Mucosa of rectum (tissue), 2 donors: ENCODE results near the gene CREG2.

Source experiments
- H3K27ac ChIP-seq, 2 donors: one replicate each; pipeline ENCODE4 v1.7.0; 2013; ENCODE audit warnings: inconsistent platforms in 2 of 2, low read depth in 2 of 2, low read length in 2 of 2
- H3K27me3 ChIP-seq, 2 donors: one replicate each; pipeline ENCODE4 v1.7.0; 2013; ENCODE audit warnings: low read length in 2 of 2; ENCODE audit not compliant: control insufficient read depth in 2 of 2, insufficient read depth in 2 of 2
- H3K36me3 ChIP-seq, 2 donors: one replicate each; pipeline ENCODE4 v1.7.0; 2013; ENCODE audit warnings: low read length in 2 of 2; ENCODE audit not compliant: control insufficient read depth in 2 of 2, insufficient read depth in 2 of 2
- H3K4me1 ChIP-seq, 2 donors: one replicate each; pipeline ENCODE4 v1.7.0; 2013; ENCODE audit warnings: low read length in 2 of 2, mild to moderate bottlenecking in 1 of 2; ENCODE audit not compliant: control insufficient read depth in 2 of 2, insufficient read depth in 2 of 2
- H3K4me3 ChIP-seq, 2 donors: one replicate each; pipeline ENCODE4 v1.7.0; 2013; ENCODE audit warnings: low read length in 2 of 2
- H3K9ac ChIP-seq, 2 donors: one replicate each; pipeline ENCODE4 v1.7.0; 2013; ENCODE audit warnings: low read length in 2 of 2, low read depth in 1 of 2, mild to moderate bottlenecking in 1 of 2
- H3K9me3 ChIP-seq, 2 donors: one replicate each; pipeline ENCODE4 v1.7.0; 2013; ENCODE audit warnings: low read length in 2 of 2; ENCODE audit not compliant: control insufficient read depth in 2 of 2
- donor health status: healthy.
- donor health status: Normal muscosa, but diverticular disease.

Gene CREG2

DNA sequence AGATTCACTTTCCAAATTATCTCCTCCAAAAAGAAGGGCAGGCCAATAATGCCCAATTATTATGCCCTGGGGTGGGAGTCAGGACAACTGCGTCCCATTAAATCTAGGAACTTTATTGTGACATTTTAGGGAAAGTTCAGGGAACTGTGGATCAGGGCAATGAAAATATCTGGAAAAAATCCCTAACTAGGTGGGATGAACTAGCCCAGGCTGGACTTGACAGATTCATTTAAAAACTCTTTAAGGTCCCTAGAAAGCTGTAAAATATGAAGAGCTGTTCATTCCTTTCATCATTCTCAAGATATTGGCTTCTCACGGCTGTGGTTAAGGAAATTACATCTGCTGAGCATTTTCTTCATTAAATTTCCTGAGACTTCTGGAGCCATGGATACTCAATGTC, 8.2 kb downstream of the CREG2 start:
- H3K4me3 ChIP-seq, result no peak overlapping the region
- H3K27me3 ChIP-seq, result peaks cover 4 to 6% of the 10 kb centered on the region in 2 donors
- H3K27ac ChIP-seq, result no peak overlapping the region
- no peaks in the 10 kb centered on the region for H3K36me3 ChIP-seq
- no peak overlapping the region for H3K9ac ChIP-seq
- H3K9me3 ChIP-seq, result no peaks in the 10 kb centered on the region
- H3K4me1 ChIP-seq, result no peaks in the 10 kb centered on the region

- H3K9me3 ChIP-seq, result peaks cover 0 to 4% of the 10 kb centered on the region in 2 donors
- no peak overlapping the region for H3K4me3 ChIP-seq
- H3K27me3 ChIP-seq, result no peaks in the 10 kb centered on the region
- no peak overlapping the region for H3K27ac ChIP-seq
- H3K36me3 ChIP-seq, result no peaks in the 10 kb centered on the region
- H3K4me1 ChIP-seq, result no peaks in the 10 kb centered on the region
- no peak overlapping the region for H3K9ac ChIP-seq
Observed at GRCh38 chr2:101375653-101376052, 11.7 kb downstream of the CREG2 start.

DNA sequence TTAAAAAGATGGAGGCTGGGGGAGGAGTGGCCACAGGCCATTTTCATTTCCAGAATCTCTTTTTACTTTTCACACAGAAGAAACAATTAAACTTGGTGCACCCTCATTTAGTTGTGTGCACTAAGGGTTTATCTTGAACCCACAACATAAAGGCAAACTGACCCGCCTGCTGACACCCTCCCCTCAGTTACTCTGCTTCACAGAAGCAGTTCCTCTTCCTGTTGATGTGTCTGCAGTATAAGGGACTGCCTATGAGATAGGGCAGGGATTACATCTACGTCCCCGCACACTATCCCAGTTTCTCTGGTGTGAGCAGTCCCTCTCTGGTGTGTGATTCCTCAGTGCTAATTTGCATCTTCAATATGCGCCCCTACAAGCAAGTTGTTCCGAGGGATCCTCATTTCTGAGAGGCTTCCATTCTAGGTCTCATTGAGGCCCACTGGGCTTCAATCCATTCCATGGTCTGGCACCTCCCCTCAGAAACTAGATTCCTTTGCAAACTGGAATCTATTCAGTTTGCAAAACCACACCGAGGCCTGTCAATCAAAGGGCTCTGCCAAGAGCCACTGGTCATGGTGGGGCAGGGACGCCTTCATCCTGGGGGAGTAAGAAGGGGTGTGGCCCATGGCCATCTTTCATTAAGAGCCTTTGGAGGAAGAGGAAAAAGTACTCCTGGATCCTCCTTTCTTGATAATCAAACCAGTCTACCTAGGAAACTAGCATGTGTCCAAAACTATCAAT, 12.3 kb downstream of the CREG2 start:
- Histone ChIP-seq H3K9me3 (peaks cover 0 to 4% of the 10 kb centered on the region in 2 donors), H3K27me3 (no peaks in the 10 kb centered on the region), H3K9ac (no peak overlapping the region), H3K4me1 (no peaks in the 10 kb centered on the region), H3K36me3 (no peaks in the 10 kb centered on the region), H3K4me3 (no peak overlapping the region), H3K27ac (no peak overlapping the region)

GRCh38 chr2:101372792-101373191, 14.5 kb downstream of the CREG2 start:
- Histone ChIP-seq H3K36me3 (no peaks in the 10 kb centered on the region), H3K4me1 (no peaks in the 10 kb centered on the region), H3K9ac (no peak overlapping the region), H3K27me3 (no peaks in the 10 kb centered on the region), H3K9me3 (peaks cover 0 to 4% of the 10 kb centered on the region in 2 donors), H3K27ac (no peak overlapping the region), H3K4me3 (no peak overlapping the region)

- Histone ChIP-seq H3K9ac (no peak overlapping the region), H3K4me1 (no peaks in the 10 kb centered on the region), H3K4me3 (no peak overlapping the region), H3K27ac (no peak overlapping the region), H3K27me3 (no peaks in the 10 kb centered on the region), H3K36me3 (no peaks in the 10 kb centered on the region), H3K9me3 (peaks cover 0 to 4% of the 10 kb centered on the region in 2 donors)
Observed at GRCh38 chr2:101371636-101372035, 15.7 kb downstream of the CREG2 start.

DNA sequence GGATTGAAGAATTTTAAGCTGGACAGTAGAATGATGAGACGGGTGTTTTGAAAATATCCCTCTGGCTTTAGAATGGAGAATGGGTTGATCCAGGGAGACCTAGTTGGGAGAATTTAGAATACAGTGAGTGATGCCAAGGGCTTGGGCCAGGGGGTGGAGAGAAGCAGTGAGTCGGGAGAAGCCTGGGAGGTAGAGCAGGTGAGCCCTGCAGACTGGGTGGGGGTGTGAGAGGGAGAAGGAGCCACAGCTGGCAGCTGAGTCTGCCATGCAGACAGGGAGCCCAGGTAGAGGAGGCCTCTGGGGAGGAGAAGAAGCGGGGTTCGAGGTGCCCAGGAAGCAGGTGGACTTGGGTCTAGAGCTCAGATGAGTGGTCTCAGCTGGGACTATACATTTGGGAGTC, 18.2 kb downstream of the CREG2 start:
- Histone ChIP-seq H3K9me3 (peaks cover 0 to 4% of the 10 kb centered on the region in 2 donors), H3K36me3 (no peaks in the 10 kb centered on the region), H3K27ac (no peak overlapping the region), H3K4me3 (no peak overlapping the region), H3K9ac (no peak overlapping the region), H3K27me3 (no peaks in the 10 kb centered on the region), H3K4me1 (no peaks in the 10 kb centered on the region)

DNA sequence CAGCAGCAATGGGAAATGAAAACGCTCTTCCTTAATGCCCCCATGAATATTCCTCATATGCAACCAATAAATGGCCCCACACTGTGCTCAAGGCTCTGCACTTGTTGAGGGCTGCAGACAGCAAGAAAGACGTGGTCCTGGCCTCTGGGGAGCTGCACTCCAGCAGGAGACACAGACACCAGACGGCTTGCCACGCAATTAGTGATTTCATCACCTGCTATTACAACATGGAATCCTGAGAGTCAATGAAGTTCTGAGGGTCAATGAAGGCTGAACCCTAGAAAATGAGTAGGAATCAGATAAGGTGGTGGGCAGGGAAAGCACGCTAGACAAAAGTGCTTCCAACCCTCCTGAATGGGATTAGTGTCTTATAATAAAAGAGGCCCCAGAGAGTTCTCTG, 18.9 kb downstream of the CREG2 start:
- Histone ChIP-seq H3K36me3 (no peaks in the 10 kb centered on the region), H3K27ac (no peak overlapping the region), H3K9ac (no peak overlapping the region), H3K4me3 (no peak overlapping the region), H3K9me3 (peaks cover 0 to 4% of the 10 kb centered on the region in 2 donors), H3K27me3 (no peaks in the 10 kb centered on the region), H3K4me1 (no peaks in the 10 kb centered on the region)

DNA sequence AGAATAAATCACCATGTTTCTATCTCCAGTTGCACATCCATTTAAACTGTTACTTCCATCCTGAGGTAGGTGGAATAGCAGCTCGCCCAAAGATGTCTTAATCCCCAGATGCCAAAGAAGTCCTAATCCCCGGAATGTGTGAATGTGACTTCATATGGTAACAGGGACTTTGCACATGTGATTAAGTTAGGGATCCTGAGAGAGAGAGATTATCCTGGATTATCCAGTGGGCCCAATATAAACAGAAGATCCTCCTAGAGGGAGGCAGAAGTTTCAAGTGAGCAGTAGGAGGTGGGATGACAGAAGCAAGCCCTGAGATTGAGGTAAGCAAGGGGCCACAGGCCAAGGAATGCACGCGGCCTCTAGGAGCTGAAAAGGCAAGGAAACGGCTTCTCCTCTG, 19.8 kb downstream of the CREG2 start:
- Histone ChIP-seq H3K4me1 (no peaks in the 10 kb centered on the region), H3K4me3 (no peak overlapping the region), H3K9ac (no peak overlapping the region), H3K36me3 (no peaks in the 10 kb centered on the region), H3K27ac (no peak overlapping the region), H3K27me3 (no peaks in the 10 kb centered on the region), H3K9me3 (no peaks in the 10 kb centered on the region)

GRCh38 chr2:101364878-101365277, 22.4 kb downstream of the CREG2 start:
- Histone ChIP-seq H3K9ac (no peak overlapping the region), H3K9me3 (no peaks in the 10 kb centered on the region), H3K4me3 (no peak overlapping the region), H3K4me1 (no peaks in the 10 kb centered on the region), H3K36me3 (no peaks in the 10 kb centered on the region), H3K27me3 (peaks cover 0 to 2% of the 10 kb centered on the region in 2 donors), H3K27ac (no peak overlapping the region)

- Histone ChIP-seq H3K4me1 (no peaks in the 10 kb centered on the region), H3K27me3 (peaks cover 0 to 2% of the 10 kb centered on the region in 2 donors), H3K36me3 (no peaks in the 10 kb centered on the region), H3K9ac (no peak overlapping the region), H3K9me3 (no peaks in the 10 kb centered on the region), H3K4me3 (no peak overlapping the region), H3K27ac (no peak overlapping the region)
Observed at GRCh38 chr2:101362777-101363176, 24.5 kb downstream of the CREG2 start.
